ENCODE measurements around the gene AQP5.

The AQP5 gene

DNA sequence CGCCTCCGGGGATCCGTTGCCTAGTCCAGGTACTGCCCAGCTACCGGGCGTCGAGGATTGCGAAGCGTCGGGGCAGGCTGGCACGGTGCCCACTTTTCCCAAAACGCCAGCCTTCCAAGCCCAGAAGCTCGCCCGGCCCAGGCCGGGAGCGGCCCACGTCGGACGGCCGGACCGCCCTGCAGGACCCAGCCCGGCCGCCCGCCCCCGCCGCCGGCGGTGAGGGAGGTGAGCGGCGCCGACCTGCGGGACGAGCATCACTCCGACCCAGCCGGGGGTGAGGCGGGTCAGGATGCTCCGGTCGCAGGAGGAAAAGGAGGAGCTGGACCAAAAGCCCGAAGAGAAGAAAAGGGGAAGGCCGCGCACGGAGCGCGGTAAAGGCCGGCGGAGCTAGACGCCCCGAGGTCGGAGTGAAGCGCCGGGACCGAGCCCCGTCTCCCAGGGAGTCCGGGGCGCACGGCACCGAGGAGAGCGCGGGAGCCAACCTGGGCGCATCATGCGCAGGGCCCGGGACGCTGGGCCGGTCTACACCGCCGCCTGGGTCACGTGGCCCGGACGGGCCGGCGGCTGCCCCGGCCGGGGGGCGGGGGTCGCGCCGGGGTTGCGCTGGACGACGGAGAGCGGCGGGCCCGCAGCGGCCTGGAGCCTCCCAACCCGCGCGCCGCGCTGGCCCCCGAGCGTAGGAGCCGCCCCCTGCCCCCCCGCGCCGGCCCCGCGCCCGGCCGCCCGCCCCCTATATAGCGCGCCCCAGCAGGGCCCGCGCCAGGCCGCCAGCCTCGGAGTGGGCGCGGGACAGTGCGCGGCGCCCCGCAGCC lies at the start of gene AQP5:
Gene AQP5 (plus strand): TSS at position 762 of the 812 bp plus-strand sequence. CDS start 146 bp downstream, outside the sequence.
- DNase-seq (ENCODE audit: low read depth in 1 of 2, low spot score in 1 of 2): no peak

DNA sequence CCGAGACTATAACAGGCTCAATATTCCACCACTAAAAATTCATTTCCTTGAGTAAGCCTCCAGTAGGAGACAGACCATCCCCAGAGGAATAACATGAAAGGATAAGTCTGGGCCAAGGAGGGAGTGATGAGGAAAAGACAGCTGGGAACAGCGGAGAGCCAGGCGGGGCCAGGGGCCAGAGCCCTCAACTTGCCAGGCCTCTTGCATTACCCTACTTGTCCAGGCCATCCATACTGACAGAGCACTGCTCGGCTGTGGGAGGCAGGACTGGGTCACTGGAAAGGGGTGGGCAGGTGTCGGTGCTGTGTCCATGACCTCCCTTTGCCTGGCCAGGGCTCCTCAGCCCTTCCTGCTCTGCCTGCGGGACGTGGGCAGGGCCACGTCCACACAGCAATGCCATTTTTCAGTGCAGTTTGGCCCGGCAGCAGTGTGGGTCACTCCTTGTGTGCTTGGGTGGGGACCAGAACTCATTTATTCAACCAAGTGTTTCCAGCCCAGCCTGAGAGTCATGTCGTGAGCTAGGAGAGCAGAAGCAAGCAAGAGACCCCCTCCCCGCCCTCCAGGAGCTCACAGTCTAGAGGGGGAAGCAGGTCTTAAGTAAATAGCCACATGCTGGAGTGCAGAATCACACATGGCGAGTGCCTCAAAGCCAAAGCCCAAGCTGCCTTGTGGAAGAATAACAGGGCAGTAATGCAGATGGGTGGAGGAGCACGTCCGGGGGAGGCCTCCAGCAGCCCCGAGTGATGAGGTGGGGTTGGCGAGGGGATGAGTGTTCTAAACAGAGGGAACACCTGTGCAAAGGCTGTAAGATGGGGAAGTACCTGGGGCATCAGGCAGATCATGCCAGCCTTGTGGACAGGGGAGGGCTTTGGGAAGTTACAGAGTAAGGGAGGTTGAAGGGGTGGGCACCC lies 49.1 kb upstream of the AQP5 start:
- DNase-seq (ENCODE audit: low read depth in 1 of 2, low spot score in 1 of 2): no peak

GRCh38 chr12:49916129-49916919 lies 45.3 kb upstream of the AQP5 start:
- DNase-seq (ENCODE audit: low read depth in 1 of 2, low spot score in 1 of 2): no peak

DNA sequence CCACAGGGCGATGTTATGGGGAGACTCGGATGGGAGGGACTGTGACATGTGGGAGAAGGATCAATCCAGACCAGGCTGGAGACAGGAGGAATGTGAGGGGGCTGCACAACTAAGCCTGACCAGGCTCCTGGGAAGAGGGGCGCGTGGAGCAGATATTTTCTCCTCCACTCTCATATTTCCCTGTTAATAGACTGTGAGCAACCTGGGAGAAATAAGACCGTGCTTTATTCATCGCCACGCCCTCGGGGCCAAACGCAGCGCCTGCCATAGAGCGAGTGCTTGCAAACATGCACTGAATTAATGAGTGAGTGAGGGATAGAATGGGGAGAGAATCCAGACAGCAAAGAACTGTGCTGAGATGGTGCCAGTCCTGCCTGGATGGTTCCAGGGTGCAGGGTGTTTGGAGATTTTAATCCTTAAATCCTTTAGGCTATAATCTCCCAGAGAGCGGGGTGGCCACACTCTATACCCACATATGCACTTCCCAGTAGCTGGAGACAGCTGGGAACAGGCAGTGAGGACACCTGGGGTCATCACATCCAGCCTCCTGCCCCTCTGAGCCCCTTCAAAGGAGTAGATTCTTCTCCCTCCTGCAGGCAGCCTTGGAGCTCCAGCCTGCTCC lies 44.4 kb upstream of the AQP5 start:
- DNase-seq (ENCODE audit: low read depth in 1 of 2, low spot score in 1 of 2): no peak

DNA sequence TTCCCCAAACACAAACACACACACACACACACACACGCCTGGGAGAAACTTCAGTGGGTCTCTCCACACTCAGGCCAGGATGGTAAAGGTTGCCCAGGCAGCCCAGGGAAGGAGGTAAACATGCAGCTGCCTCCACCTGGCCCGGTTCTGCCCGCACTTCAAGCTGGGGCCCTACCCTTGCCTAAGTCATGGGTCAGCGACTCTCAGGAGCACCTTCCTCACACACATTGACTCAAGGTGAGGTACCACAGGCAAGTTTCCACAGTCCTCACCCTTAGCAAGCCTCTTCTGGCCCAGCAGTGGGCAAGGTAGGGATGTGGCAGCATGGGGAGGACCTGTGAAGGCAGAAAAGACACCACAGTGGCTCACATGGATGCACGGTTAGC lies 43.9 kb upstream of the AQP5 start:
- DNase-seq (ENCODE audit: low read depth in 1 of 2, low spot score in 1 of 2): no peak

DNA sequence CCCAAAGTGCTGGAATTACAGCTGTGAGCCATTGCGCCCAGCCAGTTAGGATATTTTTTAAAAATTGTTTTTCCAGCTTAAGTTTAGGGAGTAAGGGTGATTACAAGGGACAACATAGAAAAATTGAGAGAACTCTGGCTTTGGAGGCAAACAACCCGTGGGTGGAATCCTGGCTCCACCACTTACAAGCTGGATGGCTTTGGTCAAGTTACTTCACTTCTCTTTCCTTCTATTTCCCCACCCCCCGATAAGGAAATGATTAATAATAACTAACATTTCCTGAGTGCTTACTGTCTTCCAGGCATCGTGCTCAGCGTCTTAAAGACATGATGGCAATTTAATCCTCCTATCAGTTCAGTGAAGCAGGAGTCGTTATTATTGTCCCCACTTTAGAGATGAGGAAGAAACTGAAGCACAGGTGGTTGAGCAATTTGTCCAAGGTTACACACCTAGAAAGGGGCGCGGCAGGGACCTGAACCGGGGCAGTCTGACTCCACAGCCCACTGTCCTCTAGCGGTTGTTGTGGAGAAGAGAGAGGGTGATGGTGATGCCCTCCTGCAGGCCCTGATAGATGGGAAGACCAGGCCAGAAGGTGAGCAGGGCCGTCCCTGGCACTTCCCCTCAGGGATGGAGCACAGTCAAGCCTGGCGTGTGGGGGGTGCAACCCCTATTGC lies 41.3 kb upstream of the AQP5 start:
- DNase-seq (ENCODE audit: low read depth in 1 of 2, low spot score in 1 of 2): no peak

DNA sequence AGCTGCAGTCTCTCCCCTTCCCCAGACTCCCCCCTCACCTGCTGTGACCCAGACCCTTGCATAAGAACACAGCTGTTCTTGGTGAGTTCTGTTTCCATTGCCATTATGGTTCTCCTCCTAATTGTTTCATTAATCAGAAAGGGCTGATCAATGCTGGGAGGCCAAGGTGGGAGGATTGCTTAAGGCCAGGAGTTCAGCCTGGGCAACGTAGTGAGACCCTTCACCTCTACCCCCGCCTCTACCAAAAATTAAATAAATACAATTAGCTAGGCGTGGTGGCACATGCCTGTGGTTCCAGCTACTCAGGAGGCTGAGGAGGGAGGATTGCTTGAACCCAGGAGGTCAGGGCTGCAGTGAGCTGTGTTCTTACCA lies 40.8 kb upstream of the AQP5 start:
- DNase-seq (ENCODE audit: low read depth in 1 of 2, low spot score in 1 of 2): no peak

DNA sequence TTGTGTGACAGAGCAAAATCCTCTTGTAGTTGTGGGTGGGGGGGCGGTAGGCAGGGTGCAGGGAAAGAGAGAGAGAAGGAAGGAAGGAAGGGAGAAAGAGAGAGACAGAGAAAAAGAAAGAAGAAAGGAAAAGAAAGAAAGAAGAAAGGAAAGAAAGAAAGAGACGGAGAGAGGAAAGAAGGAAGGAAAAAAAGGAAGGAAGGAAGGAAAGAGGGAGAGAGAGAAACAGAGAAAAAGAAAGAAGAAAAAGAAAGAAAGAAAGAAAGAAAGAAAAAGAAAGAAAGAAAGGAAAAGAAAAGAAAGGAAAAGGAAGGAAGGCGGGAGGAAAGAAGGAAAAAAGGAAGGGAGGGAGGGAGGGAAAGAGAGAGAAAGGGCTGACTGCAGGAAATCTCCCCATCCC lies 40.4 kb upstream of the AQP5 start:
- no peak for DNase-seq (ENCODE audit: low read depth in 1 of 2, low spot score in 1 of 2)

GRCh38 chr12:49921936-49922335 lies 39.7 kb upstream of the AQP5 start:
- DNase-seq (ENCODE audit: low read depth in 1 of 2, low spot score in 1 of 2): no peak

DNA sequence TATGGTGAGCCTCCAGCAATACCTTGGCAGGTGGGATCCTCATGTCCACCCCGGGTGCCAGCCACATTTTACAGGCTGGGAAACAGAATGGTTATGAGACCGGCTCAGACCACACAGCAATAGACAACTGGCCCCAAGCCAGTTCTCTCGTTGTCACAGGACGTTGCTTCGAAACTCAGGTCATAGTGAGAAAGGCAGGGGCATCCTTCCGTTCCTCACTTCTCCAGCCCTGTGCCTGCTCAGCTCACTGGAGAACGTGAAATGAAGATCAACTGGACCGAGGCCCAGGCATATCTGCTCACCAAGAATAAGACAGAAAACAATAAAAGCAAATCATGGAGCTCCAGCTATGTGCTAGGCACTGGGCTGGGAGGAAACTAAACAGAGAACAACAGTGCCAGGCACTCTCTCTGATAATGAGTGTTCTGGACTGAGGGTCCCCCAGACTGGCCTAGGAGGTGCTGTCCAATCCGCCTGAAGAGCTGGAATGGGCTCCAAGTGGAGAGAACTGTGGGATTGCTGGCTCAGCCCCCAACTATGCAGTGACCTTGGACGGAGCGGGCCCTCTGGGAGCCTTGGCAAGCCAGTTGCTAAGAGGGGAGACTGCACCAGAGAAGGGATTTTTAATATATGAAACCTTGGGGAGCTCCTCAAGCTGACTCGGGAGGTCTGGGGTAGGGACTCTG lies 39.2 kb upstream of the AQP5 start:
- DNase-seq (ENCODE audit: low read depth in 1 of 2, low spot score in 1 of 2): no peak

DNA sequence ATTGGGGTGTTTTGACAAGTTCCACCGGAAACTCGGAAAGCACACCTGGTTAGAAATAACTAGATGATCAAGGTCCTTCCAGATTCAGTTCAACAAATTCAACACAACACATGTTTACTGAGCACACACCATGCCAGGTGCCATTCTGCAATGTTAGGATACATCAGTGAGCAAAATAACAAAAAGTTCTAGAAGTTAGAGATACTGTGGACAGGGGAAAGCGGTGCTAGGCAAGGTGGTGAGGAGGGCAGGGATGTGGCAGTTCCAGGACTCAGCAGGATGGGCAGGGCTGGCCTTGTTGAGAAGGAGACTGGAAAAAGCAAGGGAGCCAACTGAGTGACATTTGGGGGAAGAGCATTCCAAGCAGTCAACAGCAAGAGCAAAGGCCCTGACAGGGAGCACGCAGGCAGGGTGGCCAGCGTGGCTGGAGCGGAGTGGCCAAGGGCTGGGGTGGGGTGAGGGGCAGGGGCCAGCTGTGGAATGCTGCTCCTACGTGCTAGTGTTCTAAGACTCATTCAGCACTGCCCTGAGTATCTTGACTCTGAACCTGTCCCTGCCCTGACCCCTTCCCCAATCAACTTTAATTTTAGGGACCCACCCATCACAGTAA lies 38.5 kb upstream of the AQP5 start:
- no peak for DNase-seq (ENCODE audit: low read depth in 1 of 2, low spot score in 1 of 2)

DNA sequence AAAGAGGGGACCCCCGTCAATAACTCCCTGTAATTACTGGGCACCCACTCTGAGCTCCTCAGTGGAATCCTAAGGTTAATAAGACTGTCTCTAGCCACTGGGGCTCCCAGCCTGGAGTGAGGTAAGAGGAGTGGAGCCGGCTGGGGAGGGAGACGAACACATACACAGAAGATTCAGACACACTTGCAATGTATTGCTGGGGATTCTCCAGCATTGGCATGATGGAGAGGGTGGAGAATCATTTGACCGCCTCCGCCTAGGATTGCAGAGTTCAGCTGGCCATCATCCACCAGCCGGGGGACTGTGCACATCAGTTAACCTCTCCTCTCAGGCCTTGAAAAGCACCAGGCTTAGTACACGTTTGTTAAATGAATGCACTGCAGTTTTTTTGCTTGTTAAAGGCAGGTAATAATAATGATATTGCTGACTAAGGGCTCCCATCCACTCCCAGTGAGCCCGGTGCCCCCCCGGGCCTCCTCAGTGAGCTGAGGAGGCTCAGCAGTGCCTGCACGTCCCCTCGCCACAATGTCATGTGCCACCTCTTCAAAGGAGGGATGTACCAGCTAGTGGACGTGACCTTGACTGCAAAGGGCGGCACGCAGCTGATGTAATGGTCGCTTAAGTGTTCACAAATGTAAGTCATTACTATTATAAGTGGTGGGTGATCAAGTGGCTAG lies 37.7 kb upstream of the AQP5 start:
- no peak for DNase-seq (ENCODE audit: low read depth in 1 of 2, low spot score in 1 of 2)

GRCh38 chr12:49924628-49925246 lies 36.9 kb upstream of the AQP5 start:
- no peak for DNase-seq (ENCODE audit: low read depth in 1 of 2, low spot score in 1 of 2)

DNA sequence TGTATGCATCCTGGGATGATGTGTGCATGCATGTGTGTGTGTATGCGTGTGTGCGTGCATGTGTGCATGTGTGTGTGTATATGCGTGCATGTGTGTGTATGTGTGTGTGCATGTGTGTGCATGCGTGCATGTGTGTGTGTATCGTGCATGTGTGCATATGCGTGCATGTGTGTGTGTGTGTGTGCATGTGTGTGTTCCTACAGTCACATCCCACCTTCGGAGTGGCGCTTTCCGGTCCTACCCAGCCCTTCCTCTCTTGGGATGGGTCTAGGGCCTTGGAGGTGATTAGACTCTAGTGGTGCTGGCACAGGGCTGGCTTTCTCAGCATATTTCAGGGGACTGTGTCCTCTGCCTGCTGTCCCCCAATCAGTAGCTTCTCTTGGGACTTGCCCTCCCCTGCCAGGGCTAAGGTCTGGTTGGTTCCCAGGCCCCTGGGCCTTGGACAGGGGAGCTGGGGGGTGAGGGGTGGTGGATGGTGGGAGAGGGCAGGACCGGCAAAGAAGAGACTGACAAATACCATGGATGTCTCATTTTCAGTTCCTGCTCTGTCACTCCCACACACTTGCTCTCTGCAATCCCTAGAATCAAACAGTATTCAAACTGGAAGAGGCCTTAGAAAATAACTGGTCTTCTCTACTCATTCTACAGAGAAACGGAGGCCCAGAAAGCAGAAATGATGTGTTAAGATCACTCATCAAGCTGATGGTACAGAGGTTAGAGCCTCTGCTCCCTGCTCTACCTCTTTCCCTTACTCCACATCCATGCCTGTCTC lies 36.1 kb upstream of the AQP5 start:
- no peak for DNase-seq (ENCODE audit: low read depth in 1 of 2, low spot score in 1 of 2)

GRCh38 chr12:49928471-49928870 lies 33.2 kb upstream of the AQP5 start:
- no peak for DNase-seq (ENCODE audit: low read depth in 1 of 2, low spot score in 1 of 2)

- no peak for DNase-seq (ENCODE audit: low read depth in 1 of 2, low spot score in 1 of 2)
Measured at GRCh38 chr12:49929581-49929980, 32.1 kb upstream of the AQP5 start.

DNA sequence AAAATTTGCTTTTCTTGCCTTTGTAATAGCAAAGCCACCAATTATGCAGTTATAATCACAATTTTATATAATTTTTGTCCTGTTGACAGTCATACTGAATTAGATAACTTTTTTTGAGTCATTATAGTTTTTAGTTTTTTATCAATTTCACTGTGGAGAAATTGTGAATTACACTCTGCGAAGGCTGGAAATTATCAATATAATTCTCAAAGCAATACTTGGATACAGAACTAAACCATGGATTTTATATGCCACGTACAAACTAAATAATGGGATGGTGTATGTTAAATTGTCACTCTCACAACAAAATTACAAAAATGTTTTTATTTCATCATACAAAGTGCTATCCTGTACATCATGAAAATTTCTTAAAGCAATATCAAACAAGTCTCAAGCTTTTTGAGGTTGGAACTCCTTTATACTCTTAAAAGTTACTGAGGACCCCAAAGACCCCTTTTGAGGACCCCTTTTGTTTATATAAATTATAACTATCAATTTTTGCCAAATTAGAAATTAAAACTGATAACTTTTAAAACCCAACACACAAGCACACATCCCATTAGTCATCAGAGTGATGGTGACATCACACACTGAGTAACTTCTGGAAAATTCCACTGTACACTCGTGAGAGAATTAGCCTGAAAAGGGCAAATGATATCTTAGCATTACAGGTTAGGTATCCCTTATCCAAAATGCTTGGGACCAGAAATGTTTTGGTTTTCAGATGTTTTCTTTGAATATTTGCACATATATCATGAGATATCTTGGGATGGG lies 31.0 kb upstream of the AQP5 start:
- DNase-seq (ENCODE audit: low read depth in 1 of 2, low spot score in 1 of 2): no peak
